Neural progenitor cell (in vitro differentiated cells): Measurements from ENCODE around the gene USH1G. TPM values are rescaled to one million over a fixed set of nuclear protein-coding genes. Genes with fewer than 3 reads are reported as not detected.

Experiments
- DNase-seq: peaks from one replicate; pipeline ENCODE4 v3.0.0-alpha.2; 2016; ENCODE audit warnings: low spot score
- H2AFZ ChIP-seq: fragments of 200-600 bp; sonication (generic); replicated peaks from 2 replicates; pipeline ENCODE4 v1.6.1; 2016; ENCODE audit warnings: antibody characterized with exemption
- H3F3A ChIP-seq: fragments of 200-600 bp; sonication (generic); 2 replicates; pipeline ENCODE4 v1.6.1; 2016; ENCODE audit warnings: antibody characterized with exemption, low read depth
- H3K27ac ChIP-seq: fragments of 200-600 bp; sonication (generic); 2 replicates; pipeline ENCODE4 v1.5.1; 2016; ENCODE audit warnings: mild to moderate bottlenecking
- H3K27me3 ChIP-seq: fragments of 200-600 bp; sonication (generic); 2 replicates; pipeline ENCODE4 v1.6.1; 2016; ENCODE audit warnings: mild to moderate bottlenecking, moderate library complexity
- H3K36me3 ChIP-seq: fragments of 200-600 bp; sonication (generic); 2 replicates; pipeline ENCODE4 v1.5.1; 2016
- H3K4me1 ChIP-seq: fragments of 200-600 bp; sonication (generic); 2 replicates; pipeline ENCODE4 v1.6.1; 2016; ENCODE audit warnings: mixed run types
- H3K4me2 ChIP-seq: fragments of 200-600 bp; sonication (generic); 2 replicates; pipeline ENCODE4 v1.6.1; 2016
- H3K4me3 ChIP-seq: fragments of 200-600 bp; sonication (generic); 2 replicates; pipeline ENCODE4 v1.5.1; 2016
- H3K79me2 ChIP-seq: fragments of 200-600 bp; sonication (generic); 2 replicates; pipeline ENCODE4 v1.6.1; 2016; ENCODE audit warnings: low read depth
- H3K9ac ChIP-seq: fragments of 200-600 bp; sonication (generic); 2 replicates; pipeline ENCODE4 v1.6.1; 2016
- H3K9me3 ChIP-seq: fragments of 200-600 bp; sonication (generic); 2 replicates; pipeline ENCODE4 v1.5.1; 2016; ENCODE audit warnings: low read depth
- H4K20me1 ChIP-seq: fragments of 200-600 bp; sonication (generic); 2 replicates; pipeline ENCODE4 v1.6.1; 2016; ENCODE audit warnings: low read depth
- H3K27ac Mint-ChIP-seq: 3 replicates; pipeline ENCODE4 v1.8.0; 2021; ENCODE audit warnings: mixed read lengths
- H3K27me3 Mint-ChIP-seq: 2 replicates; pipeline ENCODE4 v1.8.0; 2022; ENCODE audit warnings: low read depth, mild to moderate bottlenecking, inconsistent platforms, moderate library complexity, mixed read lengths; ENCODE audit not compliant: insufficient read depth
- H3K36me3 Mint-ChIP-seq: 3 replicates; pipeline ENCODE4 v1.8.0; 2021; ENCODE audit warnings: mixed read lengths
- H3K4me1 Mint-ChIP-seq: 3 replicates; pipeline ENCODE4 v1.8.0; 2021; ENCODE audit warnings: mixed read lengths
- H3K4me3 Mint-ChIP-seq: 3 replicates; pipeline ENCODE4 v1.8.0; 2021; ENCODE audit warnings: mild to moderate bottlenecking, moderate library complexity, mixed read lengths
- H3K9me3 Mint-ChIP-seq: 3 replicates; pipeline ENCODE4 v1.8.0; 2020; ENCODE audit warnings: mixed read lengths
- EZH2 ChIP-seq: fragments of 200-600 bp; sonication (generic); IDR thresholded peaks from 2 replicates; pipeline ENCODE4 v1.6.1; 2017; ENCODE audit warnings: antibody characterized with exemption, mild to moderate bottlenecking, moderate library complexity
- EZH2phosphoT487 ChIP-seq: fragments of 200-600 bp; sonication (generic); IDR thresholded peaks from 2 replicates; pipeline ENCODE4 v1.6.1; 2017; ENCODE audit warnings: antibody characterized with exemption
- total RNA-seq: library from RNA; depleted of rRNA; stranded (reverse); fragments of >200 nt; gene quantifications from 2 replicates; pipeline ENCODE4 v1.2.3, GENCODE V29; 2015; ENCODE audit warnings: low replicate concordance
- TF ChIP-seq, protein P1 (sequence below): fragments of 200-600 bp; sonication (generic); IDR thresholded peaks from 2 replicates; pipeline ENCODE4 v1.5.1; 2017; ENCODE audit warnings: antibody characterized with exemption, mild to moderate bottlenecking

Gene USH1G
- total RNA-seq, 1 donor from 2014 or later = not detected

- H3K27me3 Mint-ChIP-seq = peaks cover 67% of the 10 kb centered on the region
- H3K36me3 ChIP-seq = no peaks in the 10 kb centered on the region
- H3F3A ChIP-seq = no peaks in the 10 kb centered on the region
- H3K4me3 ChIP-seq = peak within 1 kb of the TSS; percentile 35
- H4K20me1 ChIP-seq = peaks cover 40% of the 10 kb centered on the region
- no peak within 1 kb of the TSS for H3K9ac ChIP-seq
- H3K4me1 Mint-ChIP-seq = peaks cover 2% of the 10 kb centered on the region
- peak within 1 kb of the TSS; percentile 5 for H3K4me3 Mint-ChIP-seq
- H3K9me3 ChIP-seq = no peaks in the 10 kb centered on the region
- peaks cover 99% of the 10 kb centered on the region for H3K27me3 ChIP-seq
- H2AFZ ChIP-seq = no peak within 1 kb of the TSS
- H3K79me2 ChIP-seq = no peaks in the 10 kb centered on the region
- H3K27ac ChIP-seq = no peak within 1 kb of the TSS
- no peak within 1 kb of the TSS for H3K27ac Mint-ChIP-seq
- H3K9me3 Mint-ChIP-seq = no peaks in the 10 kb centered on the region
- peak; percentile 64 for DNase-seq
- TF ChIP-seq, protein P1, sequence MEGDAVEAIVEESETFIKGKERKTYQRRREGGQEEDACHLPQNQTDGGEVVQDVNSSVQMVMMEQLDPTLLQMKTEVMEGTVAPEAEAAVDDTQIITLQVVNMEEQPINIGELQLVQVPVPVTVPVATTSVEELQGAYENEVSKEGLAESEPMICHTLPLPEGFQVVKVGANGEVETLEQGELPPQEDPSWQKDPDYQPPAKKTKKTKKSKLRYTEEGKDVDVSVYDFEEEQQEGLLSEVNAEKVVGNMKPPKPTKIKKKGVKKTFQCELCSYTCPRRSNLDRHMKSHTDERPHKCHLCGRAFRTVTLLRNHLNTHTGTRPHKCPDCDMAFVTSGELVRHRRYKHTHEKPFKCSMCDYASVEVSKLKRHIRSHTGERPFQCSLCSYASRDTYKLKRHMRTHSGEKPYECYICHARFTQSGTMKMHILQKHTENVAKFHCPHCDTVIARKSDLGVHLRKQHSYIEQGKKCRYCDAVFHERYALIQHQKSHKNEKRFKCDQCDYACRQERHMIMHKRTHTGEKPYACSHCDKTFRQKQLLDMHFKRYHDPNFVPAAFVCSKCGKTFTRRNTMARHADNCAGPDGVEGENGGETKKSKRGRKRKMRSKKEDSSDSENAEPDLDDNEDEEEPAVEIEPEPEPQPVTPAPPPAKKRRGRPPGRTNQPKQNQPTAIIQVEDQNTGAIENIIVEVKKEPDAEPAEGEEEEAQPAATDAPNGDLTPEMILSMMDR = no peak
- peak; percentile 96 for TF ChIP-seq EZH2
- peak; percentile 95 for TF ChIP-seq EZH2phosphoT487
- H3K4me2 ChIP-seq = peak within 1 kb of the TSS; percentile 64
- H3K4me1 ChIP-seq = peaks cover 7% of the 10 kb centered on the region
- no peaks in the 10 kb centered on the region for H3K36me3 Mint-ChIP-seq
Measured at GRCh38 chr17:74935585-74936469, 12.8 kb upstream of the USH1G start, which contains the start of gene OTOP3. Gene OTOP3 (plus strand): TSS chr17:74935898. CDS start chr17:74935922, 24 bp downstream.

DNA sequence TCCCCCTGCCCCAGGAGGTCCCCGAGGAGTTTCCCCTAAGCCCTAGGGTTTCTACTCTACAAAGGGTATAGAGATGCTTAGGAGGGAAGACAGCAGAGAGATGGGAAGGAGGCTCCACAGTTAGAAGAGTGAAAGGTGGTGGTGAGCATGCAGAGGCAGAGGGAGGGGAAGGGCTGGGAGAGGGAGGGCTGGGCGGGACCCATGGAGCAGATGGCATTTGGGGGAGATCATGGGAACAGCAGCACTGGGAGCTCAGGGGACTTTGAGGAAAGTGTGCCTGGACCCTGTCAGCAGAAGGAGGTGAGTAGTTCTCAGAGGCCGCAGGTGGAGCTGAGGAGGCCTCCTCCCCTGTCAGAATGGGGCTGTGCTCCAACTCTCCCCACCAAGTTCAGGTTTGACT lies 12.0 kb upstream of the USH1G start:
- Mint-ChIP-seq H3K27me3 (peaks cover 74% of the 10 kb centered on the region), H3K9me3 (no peaks in the 10 kb centered on the region), H3K27ac (no peak overlapping the region), H3K36me3 (no peaks in the 10 kb centered on the region), H3K4me3 (peak overlapping the region; percentile 5), H3K4me1 (peaks cover 2% of the 10 kb centered on the region)
- no peaks in the 10 kb centered on the region for H3K79me2 ChIP-seq
- TF ChIP-seq EZH2phosphoT487 (no peak), EZH2 (no peak)
- TF ChIP-seq, protein P1 = no peak
- no peaks in the 10 kb centered on the region for H3K36me3 ChIP-seq
- H3K4me3 ChIP-seq = no peak overlapping the region
- H2AFZ ChIP-seq = no peak overlapping the region
- DNase-seq = no peak
- H3K9me3 ChIP-seq = no peaks in the 10 kb centered on the region
- peaks cover 99% of the 10 kb centered on the region for H3K27me3 ChIP-seq
- H3K4me1 ChIP-seq = peaks cover 7% of the 10 kb centered on the region
- H3F3A ChIP-seq = no peaks in the 10 kb centered on the region
- H3K27ac ChIP-seq = no peak overlapping the region
- H4K20me1 ChIP-seq = peaks cover 40% of the 10 kb centered on the region
- H3K4me2 ChIP-seq = peak overlapping the region; percentile 64
- H3K9ac ChIP-seq = no peak overlapping the region

- Mint-ChIP-seq H3K9me3 (no peaks in the 10 kb centered on the region), H3K36me3 (no peaks in the 10 kb centered on the region), H3K4me3 (peak overlapping the region; percentile 28), H3K27ac (no peak overlapping the region), H3K4me1 (peaks cover 2% of the 10 kb centered on the region), H3K27me3 (peaks cover 71% of the 10 kb centered on the region)
- peaks cover 18% of the 10 kb centered on the region for H4K20me1 ChIP-seq
- H3K4me2 ChIP-seq = no peak overlapping the region
- H3K79me2 ChIP-seq = no peaks in the 10 kb centered on the region
- TF ChIP-seq, protein P1 = no peak
- no peak for TF ChIP-seq EZH2phosphoT487
- no peak for TF ChIP-seq EZH2
- H2AFZ ChIP-seq = no peak overlapping the region
- no peaks in the 10 kb centered on the region for H3K36me3 ChIP-seq
- no peaks in the 10 kb centered on the region for H3F3A ChIP-seq
- H3K9ac ChIP-seq = no peak overlapping the region
- no peak overlapping the region for H3K27ac ChIP-seq
- no peak overlapping the region for H3K4me3 ChIP-seq
- peaks cover 5% of the 10 kb centered on the region for H3K4me1 ChIP-seq
- H3K9me3 ChIP-seq = no peaks in the 10 kb centered on the region
- DNase-seq = no peak
- peaks cover 99% of the 10 kb centered on the region for H3K27me3 ChIP-seq
Measured at GRCh38 chr17:74930535-74931036, 7.5 kb upstream of the USH1G start.
